Stimulated activated CD4-positive, alpha-beta T cell treated with anti-CD3 and anti-CD28 coated beads, Interleukin-4, amount 100 ng/mL, for 48 hours (primary cell): ENCODE results near the gene TNS3.

Experiments used
- DNase-seq, 2 donors: peaks; one replicate each; pipeline ENCODE4 v3.0.0-alpha.2; 2020; ENCODE audit warnings: low read depth in 2 of 2

Gene TNS3

DNA sequence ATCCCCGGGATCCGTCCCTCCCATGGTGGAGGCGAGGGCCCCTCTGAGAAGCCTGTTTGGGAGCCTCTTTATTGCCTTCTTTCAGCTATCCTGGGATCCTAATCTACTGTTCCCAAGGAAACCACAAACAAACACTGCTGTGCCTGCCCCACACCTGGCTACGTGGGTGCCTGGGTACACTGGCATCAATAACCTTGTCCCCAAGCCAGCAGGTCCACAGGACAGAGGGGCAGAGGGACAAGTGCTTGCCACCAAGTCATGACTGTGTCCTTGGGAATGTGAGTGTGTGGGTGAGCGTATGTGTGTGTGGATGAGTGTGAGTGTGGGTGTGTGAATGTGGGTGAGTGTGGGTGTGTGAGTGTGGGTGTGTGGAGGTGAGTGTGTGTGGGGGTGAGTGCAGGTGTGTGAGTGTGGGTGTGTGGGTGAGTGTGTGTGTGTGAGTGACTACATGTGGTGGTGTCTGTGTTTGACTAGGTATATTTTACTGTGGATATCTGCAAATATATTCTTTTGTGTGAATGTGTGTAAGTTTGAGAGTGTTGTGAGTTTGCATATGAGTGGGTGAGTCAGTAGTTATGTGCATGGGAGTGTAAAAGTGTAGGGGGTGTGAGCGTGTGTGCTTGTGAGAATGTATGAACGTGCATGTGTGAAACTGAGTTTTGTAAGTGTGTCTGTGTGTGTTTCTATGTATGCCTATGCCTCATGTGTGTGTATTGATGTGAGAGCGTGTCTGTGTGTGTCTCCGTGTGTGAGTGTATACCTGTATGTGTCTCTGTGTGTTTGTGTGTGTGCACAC, 96.1 kb downstream of the TNS3 start:
- no peak for DNase-seq

DNA sequence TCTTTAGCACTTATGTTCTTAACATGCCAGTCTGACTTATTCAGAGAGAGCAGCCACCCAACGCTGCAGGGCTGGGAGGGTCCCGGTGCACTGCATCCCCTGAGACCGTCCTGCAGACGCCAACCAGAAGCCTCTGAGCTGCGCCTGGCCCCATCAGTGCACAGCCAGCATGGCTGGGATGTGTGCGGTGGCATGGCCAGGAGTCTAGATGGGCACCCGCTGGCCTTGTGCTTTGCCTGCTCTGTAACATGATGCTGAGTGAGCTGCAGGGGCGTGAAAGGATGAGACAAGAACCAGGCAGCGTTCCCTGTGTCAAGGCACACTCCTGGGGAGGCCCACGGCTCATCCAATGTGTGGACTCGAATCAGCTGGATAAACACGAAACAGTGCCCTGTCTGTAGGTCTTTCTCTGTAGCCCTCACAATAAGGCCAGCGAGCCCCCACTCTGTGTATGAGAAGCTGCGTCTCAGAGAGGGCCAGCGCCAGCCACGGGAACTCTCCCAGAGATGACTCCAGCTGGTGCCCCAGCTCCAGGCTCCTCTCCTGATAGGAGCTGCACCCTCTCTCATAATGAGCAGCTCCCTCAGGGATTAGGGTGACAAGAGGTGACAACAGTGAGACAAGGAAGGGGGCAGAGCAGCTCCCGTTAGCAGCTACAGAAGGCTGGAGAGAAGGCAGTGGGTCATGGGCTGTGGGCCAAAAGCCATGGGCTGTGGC, 96.8 kb downstream of the TNS3 start:
- no peak for DNase-seq

DNA sequence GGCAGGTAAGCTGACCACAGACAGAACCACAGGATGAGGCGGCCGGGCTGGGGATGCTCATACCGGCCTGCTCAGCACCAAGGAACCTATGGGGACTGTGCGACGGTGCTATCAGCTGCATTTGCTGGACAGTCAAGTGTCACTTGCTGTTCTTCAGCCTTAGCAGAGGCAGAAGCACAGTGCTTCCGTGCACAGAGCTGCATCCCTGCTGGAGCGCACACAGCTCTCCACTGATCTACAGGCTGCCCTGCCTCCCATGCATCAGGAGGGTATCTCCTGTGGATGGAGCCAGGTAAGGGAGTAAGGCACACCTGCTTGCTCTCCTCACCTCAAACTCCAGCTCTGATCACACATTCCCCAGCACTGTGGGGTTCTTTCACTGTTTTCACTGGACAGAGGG, 97.5 kb downstream of the TNS3 start:
- DNase-seq: no peak

DNA sequence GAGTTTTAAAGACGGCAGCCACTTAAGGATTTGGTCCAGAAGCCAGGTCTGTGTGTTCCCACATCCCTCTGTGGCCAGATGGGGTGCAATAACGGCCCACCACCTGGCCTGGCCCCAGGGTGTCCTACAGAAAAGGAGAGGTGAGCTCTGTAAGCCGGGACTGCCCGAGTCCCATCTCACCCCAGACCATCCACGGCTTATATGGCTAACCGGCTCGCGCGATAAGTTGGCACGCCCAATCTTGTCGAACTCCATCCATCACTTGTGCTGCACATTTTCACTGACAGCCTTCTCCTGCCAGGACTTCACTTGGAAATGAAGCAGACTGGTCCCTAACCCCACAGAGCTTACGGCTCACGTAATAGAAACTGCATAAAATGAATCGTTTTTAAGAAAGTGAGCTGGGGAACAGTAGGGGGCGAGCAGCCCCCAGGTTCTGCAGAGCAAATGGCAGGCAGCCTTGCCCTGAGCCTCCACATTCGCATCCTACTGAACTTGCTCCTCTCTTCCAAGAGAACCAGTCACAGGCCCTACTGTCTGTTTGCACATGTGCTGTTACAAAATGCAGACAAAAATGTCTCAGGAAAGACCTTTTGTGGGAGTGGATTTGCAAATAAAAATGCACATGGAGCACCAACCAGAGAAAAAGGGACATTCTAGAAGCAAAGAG, 98.2 kb downstream of the TNS3 start:
- DNase-seq: no peak

DNA sequence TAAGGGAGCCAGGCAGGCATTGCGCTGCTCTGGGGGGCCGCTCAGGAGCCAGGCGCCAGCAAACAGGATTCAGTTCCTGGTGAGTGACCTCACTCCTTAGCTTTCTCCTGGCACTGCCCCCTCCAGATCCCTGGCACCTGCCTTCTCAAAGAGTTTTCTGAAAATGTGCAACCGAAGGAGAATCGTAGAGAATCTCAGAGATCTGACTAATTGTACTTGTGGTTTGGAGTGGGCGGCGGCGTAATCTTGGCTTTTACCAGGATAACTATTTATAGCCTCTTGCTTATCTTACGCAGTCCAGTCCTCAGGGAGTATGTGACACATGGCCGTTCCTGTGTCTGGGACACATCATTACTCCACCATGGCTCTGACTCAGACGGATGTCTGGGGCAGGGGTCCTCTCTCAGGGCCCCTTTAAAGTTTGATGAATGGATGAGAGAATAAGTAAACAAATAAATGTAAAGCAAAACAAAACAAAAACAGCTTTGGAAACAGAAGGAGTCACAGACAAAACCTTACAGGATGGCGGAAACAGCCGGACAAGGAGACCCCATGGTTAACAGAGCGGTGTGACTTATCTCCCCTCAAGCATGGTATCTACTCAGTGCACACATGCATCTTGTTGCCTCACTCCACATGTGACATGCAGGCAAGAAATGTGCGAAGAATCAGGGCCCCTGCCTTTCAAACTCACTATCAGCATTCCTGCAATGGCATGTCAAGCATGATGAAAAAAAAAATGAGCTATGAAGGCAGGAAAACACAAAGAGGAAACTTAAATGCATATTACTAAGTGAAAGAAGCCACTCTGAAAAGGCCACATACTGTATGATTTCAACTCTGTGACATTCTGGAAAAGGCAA, 99.7 kb downstream of the TNS3 start:
- peak in 1 of 2 donors; percentile 7 for DNase-seq

DNA sequence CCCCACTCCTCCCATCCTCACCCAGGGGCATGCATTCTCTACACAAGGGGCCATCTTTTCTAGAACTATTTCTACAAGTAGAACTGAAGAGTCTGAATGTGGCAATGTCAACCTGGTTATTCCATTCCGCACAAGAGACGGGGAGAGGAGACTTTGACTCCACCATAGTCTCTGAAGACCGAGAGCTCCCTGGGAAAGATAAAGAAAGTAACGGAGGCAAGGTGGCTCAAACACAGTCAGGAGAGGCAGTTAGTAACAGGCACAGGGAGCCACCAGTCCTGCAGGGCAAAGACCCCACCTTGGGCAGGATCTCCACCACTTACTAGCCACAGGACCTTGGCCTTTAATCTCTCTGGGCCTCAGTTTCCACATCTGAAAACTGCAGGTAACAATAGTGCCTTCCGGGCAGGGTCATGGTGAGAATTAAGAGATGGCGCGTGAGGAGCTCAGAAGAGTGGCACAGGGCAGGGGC, 100.3 kb downstream of the TNS3 start:
- DNase-seq: no peak

DNA sequence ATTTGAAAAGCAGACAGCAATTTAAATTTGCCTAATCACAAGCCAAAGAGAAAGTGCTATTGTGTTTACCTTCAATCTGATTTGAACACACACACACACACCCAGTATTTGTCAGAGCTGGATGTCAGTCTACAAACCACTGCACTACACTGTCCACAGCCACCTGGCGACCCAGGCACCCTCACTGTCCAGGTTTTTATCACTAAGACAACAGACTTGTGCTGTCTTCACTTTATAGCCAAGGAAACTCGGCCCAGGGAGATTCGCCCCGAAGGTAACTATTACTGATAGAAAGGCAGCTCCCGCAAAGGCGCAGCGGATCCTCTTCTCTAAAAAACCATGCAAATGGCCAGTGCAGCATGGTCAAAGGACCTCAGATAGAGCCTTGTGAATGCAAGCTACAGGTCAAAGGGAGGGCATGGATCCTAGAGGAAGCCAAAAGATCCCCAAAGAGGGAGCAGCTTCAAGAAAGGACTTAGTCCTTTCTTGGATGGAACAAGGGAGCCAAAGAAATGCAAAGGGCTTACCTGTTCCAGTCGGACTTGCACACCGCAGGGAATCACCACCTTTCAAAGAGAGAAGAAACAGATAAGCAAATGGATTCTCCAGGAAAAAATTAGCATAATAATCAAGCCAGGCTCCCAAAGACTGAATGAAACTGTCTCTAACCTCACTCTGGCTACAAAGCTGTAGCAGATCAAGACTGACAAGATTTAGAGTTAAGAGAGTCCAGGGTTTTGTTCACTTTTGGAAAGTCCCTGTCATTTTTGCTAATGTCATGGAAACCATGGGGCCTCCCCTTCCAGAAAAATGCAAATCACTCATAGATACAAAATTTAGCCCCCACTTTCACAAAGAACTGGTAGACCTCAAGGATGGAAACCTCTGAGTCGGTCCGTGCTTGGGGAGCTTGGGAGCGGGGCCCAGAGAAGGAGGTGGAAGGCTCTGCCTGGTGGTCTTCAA, 101.1 kb downstream of the TNS3 start:
- DNase-seq: no peak

DNA sequence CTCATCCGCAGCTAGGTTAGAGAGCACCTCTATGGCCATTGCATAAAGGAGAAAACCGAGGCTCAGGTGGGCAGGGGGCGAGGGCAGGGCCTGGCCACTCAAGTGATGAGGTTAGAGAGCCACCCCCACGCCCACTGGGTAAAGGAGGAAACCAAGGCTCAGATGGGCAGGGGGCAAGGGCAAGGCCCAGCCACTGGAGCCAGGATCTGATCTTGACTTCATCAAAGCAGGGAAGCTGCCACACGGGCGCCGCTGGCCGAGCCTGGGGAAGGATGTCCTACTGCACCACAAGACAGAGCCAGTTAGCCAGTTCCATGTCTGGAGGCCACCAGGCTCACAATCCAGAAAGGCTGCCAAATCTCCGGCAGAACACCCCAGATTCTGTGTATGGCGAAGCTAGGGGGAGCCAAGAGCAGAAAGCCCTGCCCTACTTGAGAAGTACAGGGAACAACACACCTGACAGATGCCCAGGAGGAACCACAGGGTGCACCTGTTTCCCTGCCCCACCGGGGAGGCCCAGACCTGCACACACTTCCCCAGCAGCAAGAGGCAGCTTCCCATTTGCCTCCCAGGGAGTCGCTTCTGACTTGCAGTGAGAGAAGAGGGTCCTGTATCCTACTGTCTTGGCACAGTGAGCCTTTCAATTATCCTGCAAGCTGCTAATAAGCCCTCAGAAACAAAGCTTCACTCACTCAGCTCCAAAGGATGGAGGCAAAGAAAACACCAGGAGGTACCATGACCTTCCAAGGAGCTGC, 101.9 kb downstream of the TNS3 start:
- no peak for DNase-seq

DNA sequence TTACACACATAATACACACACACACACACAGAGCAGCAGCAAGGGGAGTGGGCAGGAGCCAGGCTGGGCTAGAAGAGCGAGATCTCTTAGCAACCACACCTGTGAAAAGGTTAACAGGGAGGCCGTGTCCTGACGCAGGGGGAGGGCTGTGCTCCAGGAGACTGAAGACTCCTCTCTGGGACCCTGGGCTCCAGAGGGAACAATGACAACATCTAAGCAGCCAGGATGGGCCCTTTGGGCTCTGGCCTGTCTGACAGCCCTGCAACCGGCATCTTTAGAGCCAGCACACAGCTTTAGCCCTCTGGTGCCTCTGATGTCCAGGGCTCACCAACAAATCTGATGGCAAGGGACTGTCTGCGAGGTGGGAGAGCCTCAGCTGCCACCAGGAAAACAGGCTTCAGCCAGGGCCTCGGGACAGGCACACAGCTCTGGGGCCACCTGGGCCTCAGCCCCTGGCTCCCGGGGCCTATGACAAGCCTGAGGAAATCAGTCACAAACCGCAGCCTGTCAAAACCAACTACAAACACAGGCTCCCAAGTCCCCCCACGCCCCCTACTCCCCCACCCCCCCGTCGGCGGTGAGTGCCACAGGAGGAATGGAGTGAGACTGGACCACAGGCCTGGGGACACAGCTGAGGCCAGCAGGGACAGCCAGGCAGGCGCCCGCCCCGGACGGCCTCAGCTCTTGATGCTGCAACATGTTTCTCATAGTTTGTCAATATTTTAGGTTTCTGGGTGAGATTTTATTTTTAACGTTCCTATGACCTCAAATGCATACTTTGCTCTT, 102.8 kb downstream of the TNS3 start:
- no peak for DNase-seq

DNA sequence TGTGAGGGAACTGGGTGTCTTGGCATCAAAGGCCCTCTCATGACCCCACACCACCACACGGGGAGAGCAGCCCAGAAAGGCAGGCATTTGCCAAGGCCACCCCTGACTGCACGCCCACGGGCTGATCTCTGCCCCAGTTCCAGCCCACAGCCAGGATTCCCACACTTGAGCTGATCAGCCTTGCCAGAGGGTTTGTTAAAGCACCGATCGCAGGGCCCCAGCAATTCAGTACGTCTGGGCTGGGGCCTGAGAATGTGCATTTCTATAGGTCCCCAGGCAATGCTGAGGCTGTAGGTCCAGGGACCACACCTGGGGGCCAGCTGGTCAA, 103.9 kb downstream of the TNS3 start:
- DNase-seq: no peak

DNA sequence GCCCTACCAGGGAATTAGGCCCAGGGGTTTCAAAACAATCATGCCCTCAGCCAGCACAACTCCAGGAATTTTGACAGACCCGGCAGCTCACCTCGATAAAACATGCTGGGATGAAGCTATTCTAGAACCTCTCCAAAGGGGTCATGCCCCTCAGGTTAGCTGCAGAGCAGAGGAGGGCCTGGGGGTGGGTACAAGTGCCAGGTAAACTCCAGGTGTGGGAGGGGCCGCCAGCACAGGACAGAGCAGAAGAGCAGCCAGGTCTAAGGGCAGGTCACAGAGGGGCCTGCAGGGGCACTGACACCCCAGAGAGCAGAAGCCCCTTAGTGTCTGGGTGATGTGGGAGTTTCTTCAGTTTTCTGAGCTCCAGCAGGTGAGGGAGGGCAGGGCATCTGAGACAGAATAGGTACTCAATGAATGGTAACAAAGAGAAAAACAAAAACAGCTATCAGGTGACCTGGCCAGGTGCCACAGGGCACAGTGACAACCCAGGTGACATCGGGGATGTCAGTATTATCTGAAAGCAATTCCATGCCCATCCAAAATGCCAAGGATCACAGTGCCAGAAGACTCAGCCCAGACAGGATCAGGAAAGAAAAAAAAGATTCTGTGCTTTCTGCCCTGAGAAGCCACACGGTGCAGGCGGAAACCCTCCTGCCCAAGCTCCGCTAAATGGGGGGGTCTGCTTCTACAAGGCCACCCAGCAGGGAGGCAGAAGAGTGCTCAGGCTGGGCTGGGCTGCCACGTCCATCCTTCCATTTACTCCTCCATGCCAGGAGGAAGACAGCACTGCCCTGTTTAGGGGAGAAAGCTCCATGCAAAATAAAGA, 104.5 kb downstream of the TNS3 start:
- no peak for DNase-seq

DNA sequence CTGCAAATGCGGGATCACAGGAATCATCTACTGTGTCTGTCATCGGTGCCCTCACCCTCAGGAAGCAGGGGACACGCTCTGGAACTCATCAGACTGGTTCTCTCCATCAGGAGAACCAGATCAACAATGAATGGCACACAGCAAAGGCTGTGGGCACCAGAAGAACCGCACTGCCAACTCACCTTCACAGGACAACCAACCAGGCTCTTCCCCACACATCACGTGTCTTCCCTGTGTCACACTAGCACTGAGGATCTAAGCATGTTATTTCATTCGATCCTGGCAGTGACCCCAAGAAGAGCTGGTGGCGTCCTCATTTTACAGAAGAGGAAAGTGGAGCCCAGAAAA, 106.1 kb downstream of the TNS3 start:
- no peak for DNase-seq

DNA sequence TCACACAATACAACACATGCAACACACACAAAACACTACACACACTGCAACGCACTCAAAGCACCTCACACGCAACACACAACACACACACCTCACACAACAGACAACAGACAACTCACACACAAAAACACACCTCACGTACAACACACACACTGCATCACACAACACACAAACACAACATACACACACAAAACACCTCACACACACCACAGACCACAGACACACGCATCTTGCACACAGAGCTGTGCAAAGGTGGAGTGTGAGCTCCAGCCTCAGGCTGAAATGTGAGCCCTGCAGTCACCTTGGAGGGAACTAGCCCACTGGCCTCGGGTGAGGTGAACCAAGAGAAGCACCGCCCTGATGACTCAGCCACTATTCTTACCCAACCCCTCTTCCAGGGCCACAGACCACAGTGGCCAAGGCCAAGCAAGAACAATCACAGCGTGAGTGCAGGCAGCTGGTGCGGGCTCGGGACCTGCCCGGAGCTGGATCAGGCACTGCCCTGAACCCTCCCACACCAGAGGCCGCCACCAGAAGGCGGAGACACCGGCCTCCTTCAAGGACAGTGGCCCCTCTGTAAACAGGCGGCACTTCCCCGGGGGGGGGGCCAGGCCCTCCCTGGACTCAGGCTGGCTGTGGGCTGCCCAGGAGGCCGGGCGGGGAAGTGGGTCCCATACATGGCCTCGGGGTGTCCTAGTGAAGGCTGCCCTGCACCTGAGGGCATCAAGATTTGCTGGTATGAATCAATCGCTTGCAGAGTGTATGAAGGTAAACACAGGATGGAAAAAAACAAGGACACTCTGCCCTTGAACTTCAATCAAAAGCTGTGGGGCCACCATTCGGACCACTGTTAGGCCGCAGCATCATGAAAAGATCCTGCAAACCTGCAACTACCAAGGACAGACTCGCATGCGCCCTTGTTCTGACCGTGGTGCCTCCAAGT, 106.7 kb downstream of the TNS3 start:
- DNase-seq: no peak

DNA sequence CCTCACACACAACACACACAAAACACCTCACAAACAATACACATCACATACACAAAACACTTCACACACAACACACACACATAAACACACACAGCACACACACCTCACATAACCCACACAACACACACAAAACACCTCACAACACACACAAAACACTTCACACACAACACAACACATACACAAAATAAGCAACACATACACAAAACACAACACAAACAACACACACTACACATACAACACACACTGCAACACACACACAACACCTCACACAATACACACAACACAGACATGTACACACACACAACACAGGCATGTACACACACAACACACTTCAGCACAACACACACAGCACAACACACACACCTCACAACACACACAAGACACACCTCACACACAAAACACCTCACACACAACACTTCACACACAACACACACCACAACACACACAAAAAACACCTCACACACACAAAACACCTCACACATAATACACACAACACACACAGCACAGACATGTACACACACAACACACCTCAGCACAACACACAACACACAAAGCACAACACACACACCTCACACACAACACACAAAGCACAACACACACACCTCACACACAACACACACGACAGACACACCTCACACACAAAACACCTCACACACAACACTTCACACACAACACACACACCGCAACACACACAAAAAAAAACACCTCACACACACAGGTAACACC, 107.5 kb downstream of the TNS3 start:
- no peak for DNase-seq

DNA sequence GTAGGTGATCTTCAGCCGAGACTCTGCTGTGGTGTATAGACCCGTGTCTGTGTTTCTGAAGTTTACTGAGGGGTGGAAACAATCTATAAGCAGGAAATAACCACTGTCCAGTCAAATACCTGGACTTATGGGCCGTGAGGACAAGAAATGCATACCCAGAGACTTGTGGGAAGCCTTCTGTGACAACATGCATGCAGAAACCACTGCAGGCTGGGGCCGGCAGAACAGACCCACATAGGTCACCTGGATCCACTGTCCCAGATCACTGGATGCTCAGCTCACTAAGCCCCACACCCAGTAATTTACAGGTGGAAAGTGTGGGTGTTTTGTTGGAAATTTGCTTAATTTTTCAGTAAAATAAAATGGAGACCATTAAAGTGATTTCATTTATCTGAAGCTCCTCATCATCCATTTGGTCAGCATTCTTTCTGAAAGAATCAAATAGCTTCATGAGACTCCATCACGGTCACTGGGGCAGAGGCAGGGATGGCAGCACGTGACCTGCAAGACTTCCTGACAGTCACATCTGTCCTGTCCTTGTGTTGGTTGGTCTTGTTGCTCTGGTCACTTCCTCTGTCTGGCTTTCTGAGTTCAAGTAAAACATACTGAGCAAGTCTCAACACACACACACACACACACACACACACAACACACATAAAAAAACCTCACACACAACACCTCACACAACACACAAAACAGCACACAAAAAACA, 108.3 kb downstream of the TNS3 start:
- no peak for DNase-seq
